HepG2 (cell line): Measurements from ENCODE around the gene MAMSTR. TPM values are rescaled to one million over a fixed set of nuclear protein-coding genes. Genes with fewer than 3 reads are reported as not detected.

Experiments
- EZH2 ChIP-seq: conservative IDR thresholded peaks from 2 replicates; pipeline ENCODE4 v1.6.1; 2012; ENCODE audit warnings: mild to moderate bottlenecking, low read depth, low read length, moderate library complexity
- ISL2 ChIP-seq: sonication (generic); formaldehyde crosslinking; IDR thresholded peaks from 2 replicates; pipeline ENCODE4 v1.5.0; 2020; ENCODE audit warnings: missing genetic modification reagents
- NR2F2 ChIP-seq: IDR thresholded peaks from 2 replicates; pipeline ENCODE4 v1.6.1; 2012; ENCODE audit warnings: low read depth, inconsistent platforms, borderline replicate concordance
- SYNCRIP ChIP-seq: fragments of 200-400 bp; formaldehyde crosslinking; IDR thresholded peaks from 2 replicates; pipeline ENCODE4 v1.6.1; 2018; ENCODE audit warnings: mild to moderate bottlenecking, low read depth, low read length; ENCODE audit not compliant: insufficient read depth
- ZNF10 ChIP-seq: sonication (generic); formaldehyde crosslinking; IDR thresholded peaks from 2 replicates; pipeline ENCODE4 v1.4.0; 2020; ENCODE audit warnings: mild to moderate bottlenecking, low read depth, missing genetic modification reagents, borderline replicate concordance
- ZNF34 ChIP-seq: sonication (generic); formaldehyde crosslinking; IDR thresholded peaks from 2 replicates; pipeline ENCODE4 v1.4.0; 2020; ENCODE audit warnings: mild to moderate bottlenecking, missing genetic modification reagents, borderline replicate concordance
- ZNF7 ChIP-seq: IDR thresholded peaks from 2 replicates; pipeline ENCODE4 v1.6.1; 2016; ENCODE audit warnings: missing biosample characterization, missing genetic modification reagents
- polyA plus RNA-seq, 8 experiments: library from polyadenylated mRNA; depleted of rRNA in 3 of 8; stranded (reverse) in 7 of 8; unstranded in 1 of 8; fragments of >200 nt; fragmentation: Illumina TruSeq in 4 of 8; extraction: Trizol in 4 of 8; gene quantifications; 2 replicates each; pipeline versions ENCODE4 v1.2.1 to v1.2.3, GENCODE V29; 2011 to 2016; ENCODE audit warnings: low read depth in 4 of 8, missing spikeins in 1 of 8, mixed read lengths in 1 of 8; ENCODE audit not compliant: insufficient read depth in 1 of 8
- total RNA-seq, 5 experiments: library from RNA; depleted of rRNA; stranded (reverse); fragments of >200 nt; fragmentation: Illumina TruSeq; extraction: Trizol; gene quantifications; 2 replicates each; pipeline ENCODE4 v1.2.3, GENCODE V29; 2016; ENCODE audit warnings: low read depth in 1 of 5
- TF ChIP-seq, protein P1 (sequence below): IDR thresholded peaks from 2 replicates; pipeline ENCODE4 v1.6.1; 2018; ENCODE audit warnings: missing genetic modification reagents, mild to moderate bottlenecking, missing compliant biosample characterization
- TF ChIP-seq, protein P2 (sequence below): sonication (generic); formaldehyde crosslinking; IDR thresholded peaks from 2 replicates; pipeline ENCODE4 v1.5.1; 2020; ENCODE audit warnings: missing genetic modification reagents, mild to moderate bottlenecking, borderline replicate concordance
- TF ChIP-seq, protein P3 (sequence below): sonication (generic); formaldehyde crosslinking; IDR thresholded peaks from 2 replicates; pipeline ENCODE4 v1.4.0; 2020; ENCODE audit warnings: missing genetic modification reagents, borderline replicate concordance

The MAMSTR gene
- total and polyA plus RNA-seq, 2 of the 13 experiments (the other 11 are each of a cell fraction or from before 2014, with no cell fraction given), result 2.2 to 2.4 TPM

DNA sequence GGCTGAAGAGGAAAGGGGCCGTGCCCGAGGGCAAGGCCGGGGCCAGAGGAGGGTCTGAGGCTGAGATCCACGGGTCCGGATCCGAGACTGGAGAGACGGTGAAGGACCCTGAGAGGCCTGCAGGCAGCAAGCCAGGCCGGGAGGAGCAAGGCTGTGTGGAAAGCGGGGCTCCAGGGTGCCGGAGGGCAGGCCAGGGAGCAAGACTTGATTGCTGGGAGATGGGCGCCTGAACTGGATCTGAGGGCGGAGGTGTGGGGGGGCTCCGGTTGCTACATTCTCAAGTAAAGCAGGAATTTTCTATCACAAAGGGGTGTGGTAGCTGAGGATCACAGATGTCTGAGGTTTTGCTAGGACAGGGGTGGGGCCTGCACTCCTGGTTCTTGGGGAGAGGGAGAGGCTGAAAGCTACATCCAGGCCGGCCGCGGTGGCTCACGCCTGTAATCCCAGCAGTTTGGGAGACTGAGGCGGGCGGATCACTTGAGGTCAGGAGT, 3.8 kb downstream of the MAMSTR start (continued):
- TF ChIP-seq SYNCRIP (no peak), NR2F2 (no peak), ISL2 (CRISPR knock-in tag) (no peak), ZNF10 (CRISPR knock-in tag) (no peak), ZNF34 (CRISPR knock-in tag) (no peak), ZNF7 (no peak), EZH2 (no peak)
- TF ChIP-seq, protein P1, sequence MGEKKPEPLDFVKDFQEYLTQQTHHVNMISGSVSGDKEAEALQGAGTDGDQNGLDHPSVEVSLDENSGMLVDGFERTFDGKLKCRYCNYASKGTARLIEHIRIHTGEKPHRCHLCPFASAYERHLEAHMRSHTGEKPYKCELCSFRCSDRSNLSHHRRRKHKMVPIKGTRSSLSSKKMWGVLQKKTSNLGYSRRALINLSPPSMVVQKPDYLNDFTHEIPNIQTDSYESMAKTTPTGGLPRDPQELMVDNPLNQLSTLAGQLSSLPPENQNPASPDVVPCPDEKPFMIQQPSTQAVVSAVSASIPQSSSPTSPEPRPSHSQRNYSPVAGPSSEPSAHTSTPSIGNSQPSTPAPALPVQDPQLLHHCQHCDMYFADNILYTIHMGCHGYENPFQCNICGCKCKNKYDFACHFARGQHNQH, result no peak
- TF ChIP-seq, protein P2, sequence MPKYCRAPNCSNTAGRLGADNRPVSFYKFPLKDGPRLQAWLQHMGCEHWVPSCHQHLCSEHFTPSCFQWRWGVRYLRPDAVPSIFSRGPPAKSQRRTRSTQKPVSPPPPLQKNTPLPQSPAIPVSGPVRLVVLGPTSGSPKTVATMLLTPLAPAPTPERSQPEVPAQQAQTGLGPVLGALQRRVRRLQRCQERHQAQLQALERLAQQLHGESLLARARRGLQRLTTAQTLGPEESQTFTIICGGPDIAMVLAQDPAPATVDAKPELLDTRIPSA (CRISPR knock-in tag), result no peak
- TF ChIP-seq, protein P3, sequence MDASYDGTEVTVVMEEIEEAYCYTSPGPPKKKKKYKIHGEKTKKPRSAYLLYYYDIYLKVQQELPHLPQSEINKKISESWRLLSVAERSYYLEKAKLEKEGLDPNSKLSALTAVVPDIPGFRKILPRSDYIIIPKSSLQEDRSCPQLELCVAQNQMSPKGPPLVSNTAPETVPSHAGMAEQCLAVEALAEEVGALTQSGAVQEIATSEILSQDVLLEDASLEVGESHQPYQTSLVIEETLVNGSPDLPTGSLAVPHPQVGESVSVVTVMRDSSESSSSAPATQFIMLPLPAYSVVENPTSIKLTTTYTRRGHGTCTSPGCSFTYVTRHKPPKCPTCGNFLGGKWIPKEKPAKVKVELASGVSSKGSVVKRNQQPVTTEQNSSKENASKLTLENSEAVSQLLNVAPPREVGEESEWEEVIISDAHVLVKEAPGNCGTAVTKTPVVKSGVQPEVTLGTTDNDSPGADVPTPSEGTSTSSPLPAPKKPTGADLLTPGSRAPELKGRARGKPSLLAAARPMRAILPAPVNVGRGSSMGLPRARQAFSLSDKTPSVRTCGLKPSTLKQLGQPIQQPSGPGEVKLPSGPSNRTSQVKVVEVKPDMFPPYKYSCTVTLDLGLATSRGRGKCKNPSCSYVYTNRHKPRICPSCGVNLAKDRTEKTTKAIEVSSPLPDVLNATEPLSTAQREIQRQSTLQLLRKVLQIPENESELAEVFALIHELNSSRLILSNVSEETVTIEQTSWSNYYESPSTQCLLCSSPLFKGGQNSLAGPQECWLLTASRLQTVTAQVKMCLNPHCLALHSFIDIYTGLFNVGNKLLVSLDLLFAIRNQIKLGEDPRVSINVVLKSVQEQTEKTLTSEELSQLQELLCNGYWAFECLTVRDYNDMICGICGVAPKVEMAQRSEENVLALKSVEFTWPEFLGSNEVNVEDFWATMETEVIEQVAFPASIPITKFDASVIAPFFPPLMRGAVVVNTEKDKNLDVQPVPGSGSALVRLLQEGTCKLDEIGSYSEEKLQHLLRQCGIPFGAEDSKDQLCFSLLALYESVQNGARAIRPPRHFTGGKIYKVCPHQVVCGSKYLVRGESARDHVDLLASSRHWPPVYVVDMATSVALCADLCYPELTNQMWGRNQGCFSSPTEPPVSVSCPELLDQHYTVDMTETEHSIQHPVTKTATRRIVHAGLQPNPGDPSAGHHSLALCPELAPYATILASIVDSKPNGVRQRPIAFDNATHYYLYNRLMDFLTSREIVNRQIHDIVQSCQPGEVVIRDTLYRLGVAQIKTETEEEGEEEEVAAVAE (CRISPR knock-in tag), result no peak
